HG02678 (cell line): Measurements from ENCODE around the gene RHOT2.

Experiments
- ATAC-seq: cut with Tn5 transposase; IDR thresholded peaks from one replicate; pipeline ENCODE4 v1.9.1; 2021; ENCODE audit warnings: mild to moderate bottlenecking, moderate library complexity; ENCODE audit not compliant: unreplicated experiment

The RHOT2 gene

DNA sequence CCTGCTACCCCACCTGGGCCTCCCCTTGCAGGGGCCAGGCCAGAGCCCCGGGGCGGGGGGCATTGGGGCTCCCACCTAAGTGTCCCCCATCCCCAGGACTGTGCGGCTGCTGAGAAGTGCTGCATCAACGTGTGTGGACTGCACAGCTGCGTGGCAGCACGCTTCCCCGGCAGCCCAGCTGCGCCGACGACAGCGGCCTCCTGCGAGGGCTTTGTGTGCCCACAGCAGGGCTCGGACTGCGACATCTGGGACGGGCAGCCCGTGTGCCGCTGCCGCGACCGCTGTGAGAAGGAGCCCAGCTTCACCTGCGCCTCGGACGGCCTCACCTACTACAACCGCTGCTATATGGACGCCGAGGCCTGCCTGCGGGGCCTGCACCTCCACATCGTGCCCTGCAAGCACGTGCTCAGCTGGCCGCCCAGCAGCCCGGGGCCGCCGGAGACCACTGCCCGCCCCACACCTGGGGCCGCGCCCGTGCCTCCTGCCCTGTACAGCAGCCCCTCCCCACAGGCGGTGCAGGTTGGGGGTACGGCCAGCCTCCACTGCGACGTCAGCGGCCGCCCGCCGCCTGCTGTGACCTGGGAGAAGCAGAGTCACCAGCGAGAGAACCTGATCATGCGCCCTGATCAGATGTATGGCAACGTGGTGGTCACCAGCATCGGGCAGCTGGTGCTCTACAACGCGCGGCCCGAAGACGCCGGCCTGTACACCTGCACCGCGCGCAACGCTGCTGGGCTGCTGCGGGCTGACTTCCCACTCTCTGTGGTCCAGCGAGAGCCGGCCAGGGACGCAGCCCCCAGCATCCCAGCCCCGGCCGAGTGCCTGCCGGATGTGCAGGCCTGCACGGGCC, 35.2 kb upstream of the RHOT2 start:
- ATAC-seq: no peak

DNA sequence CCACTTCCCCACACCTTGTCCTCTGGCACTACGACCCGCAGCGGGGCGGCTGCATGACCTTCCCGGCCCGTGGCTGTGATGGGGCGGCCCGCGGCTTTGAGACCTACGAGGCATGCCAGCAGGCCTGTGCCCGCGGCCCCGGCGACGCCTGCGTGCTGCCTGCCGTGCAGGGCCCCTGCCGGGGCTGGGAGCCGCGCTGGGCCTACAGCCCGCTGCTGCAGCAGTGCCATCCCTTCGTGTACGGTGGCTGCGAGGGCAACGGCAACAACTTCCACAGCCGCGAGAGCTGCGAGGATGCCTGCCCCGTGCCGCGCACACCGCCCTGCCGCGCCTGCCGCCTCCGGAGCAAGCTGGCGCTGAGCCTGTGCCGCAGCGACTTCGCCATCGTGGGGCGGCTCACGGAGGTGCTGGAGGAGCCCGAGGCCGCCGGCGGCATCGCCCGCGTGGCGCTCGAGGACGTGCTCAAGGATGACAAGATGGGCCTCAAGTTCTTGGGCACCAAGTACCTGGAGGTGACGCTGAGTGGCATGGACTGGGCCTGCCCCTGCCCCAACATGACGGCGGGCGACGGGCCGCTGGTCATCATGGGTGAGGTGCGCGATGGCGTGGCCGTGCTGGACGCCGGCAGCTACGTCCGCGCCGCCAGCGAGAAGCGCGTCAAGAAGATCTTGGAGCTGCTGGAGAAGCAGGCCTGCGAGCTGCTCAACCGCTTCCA, 34.4 kb upstream of the RHOT2 start:
- no peak for ATAC-seq

DNA sequence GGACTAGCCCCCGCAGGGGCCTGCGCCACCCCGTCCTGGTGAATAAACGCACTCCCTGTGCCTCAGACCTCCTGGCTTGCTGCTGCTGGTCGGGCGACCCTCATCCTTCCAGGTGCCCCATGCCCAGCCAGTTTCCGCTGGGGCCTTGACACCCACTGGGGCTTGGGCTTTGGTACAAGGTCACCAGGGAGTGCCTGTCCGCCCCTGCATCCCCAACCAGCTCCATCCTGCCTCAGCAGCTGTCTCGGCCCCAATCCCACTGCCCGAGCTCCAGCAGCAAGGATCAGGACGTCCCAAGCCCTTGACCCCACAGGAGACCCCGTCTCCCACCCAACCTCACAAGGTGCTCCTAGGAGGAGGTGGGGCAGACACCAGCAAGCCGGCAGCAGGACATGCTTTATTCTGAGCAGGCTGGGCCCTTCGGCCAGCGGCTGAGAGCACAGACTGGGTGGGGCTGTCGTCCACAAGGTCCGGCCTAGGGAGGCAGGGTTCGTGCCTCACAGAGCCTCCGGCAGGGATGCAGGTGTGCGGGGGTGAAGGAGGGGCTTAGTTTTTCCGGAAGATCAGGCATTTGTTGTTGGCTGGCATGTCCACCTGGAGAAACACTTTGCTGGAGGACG, 33.8 kb upstream of the RHOT2 start:
- ATAC-seq: no peak

DNA sequence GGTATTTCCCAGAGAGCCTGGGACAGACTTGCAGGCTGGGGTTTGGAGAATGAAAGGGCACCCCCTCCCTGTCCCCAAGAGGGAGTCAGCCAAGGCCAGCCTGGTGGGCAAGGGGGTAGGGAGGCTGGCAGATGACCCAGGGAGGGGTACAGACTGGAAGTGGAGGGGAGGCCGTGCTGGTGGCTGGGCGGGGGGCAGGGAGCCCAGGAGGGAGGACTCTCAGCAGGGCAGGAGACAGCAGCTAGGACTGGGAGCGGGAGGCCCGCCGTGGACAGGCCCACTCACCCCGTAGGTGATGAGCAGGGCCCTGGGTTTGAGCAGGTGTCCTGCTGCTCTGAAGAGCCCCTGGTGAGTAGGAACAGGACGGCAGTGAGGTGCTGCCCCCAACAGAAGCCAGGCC, 32.9 kb upstream of the RHOT2 start:
- ATAC-seq: no peak

DNA sequence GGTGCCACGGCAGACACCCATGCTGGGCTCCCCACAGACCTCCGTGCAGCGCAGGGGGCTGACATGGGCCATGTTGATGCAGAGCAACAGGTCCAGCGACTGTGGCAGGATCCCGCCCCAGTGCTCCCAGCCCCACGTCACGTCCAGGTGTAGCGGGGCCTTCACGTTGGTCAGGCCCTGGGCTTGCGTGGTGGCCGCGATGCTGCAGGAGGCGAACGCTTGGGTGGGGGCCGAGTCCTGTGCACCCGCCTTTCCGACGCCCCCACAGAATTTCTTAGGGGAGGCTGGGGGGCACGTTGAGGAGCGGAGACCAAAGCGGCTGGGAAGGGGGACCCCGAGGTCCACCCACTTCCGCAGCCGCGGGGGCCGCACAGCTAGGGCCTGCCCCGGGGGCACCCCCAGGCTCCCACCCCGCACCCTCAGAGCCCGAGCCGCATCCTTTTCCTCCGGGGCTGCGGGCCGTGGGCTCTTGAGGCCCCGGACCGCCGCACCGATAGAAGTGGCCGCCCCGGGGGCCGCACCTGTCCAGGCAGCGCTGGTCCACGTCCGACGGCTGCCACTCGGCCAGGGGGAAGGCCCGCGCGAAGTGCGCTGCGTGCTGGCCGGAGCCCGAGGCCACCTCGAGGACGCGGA, 32.2 kb upstream of the RHOT2 start:
- peak; percentile 10 for ATAC-seq

DNA sequence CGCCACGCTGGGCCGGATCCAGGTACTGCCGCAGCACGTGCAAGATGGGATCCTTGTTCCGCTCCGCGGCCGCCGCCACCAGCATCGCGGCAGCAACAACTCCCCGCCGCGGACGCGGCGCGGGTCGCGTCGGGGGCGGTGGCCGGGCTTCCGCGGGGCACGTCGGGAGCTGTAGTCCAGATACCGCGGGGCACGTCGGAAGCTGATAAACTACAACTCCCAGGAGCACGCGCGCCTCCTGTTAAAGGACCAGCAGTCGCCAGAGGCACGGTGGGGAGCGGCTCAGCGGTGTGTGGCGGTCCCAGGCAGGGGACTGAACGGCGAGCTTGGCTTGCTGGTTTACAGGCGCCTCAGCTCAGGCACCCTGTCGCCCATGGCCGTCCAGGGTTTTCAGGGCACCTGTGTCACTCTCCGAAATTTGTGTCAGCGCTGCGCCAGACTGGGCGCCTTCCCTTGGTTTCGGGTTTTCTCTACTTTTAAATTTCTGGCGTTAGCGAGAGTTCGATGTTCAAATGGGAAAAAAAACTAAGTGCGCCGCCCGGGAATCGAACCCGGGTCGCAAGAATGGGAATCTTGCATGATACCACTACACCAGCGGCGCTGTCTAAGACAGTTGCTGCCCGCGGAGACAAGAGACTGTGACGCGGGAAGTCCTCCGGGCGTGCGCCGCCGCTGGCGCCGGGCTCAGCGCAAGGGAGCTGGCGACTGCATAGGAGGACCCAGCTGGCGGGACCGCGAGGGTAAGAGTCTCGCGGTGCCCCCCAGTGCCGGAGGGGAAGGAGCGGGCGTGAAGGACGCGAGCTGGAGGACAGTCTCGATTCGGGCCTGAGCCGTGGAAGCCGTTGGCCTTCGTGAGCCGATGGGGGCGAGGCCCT, 31.5 kb upstream of the RHOT2 start, which contains the start of gene METTL26:
Gene METTL26, minus strand, starts transcription at position 100 of the 875 bp plus-strand sequence. Its CDS starts 15 bp downstream, at position 85.
- peak; percentile 73 for ATAC-seq

DNA sequence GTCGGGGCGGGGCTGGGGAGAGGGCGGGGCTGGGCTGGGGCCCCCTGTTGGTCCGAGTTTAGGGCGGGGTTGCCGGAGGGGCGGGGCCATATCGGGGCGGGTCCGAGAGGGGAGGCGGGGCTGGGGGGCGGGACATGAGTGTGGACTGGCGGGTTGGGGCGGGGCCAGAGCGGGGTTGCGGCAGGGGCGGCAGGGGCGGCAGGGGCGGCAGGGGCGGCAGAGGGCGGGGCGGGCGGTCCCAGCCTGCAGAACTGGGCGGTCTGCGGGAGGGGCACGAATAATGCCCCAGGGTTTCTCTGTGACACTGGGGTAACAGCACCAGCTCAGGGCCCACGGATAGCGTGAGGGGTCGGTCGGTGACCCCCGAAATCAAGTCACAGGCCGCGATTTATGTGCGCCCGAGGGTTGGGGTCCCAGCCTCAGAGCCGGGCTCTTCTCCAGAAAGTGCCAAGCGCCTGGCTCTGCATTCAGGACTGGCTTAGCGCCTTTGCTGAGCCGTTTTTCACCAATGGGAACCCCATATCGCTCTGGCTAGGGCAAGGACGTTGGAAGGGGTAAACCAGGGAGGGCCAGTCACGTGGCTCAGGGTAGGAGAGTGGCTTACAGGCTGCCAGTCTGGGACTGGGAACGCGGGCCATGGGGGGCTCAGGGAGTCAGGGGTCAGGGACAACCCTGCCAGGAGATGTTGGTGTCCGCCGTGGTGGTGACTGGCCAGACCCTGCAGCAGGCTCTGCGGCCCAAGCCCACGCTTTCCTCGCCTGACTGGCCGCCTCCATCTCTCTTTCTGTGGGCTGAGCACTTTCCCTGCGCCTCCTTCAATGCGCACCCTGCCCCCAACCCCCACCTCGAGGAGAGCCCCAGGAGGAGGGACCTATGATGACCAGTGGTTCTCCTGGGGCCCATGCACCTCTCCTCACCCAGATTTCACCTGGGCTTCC, 30.6 kb upstream of the RHOT2 start:
- ATAC-seq: no peak

DNA sequence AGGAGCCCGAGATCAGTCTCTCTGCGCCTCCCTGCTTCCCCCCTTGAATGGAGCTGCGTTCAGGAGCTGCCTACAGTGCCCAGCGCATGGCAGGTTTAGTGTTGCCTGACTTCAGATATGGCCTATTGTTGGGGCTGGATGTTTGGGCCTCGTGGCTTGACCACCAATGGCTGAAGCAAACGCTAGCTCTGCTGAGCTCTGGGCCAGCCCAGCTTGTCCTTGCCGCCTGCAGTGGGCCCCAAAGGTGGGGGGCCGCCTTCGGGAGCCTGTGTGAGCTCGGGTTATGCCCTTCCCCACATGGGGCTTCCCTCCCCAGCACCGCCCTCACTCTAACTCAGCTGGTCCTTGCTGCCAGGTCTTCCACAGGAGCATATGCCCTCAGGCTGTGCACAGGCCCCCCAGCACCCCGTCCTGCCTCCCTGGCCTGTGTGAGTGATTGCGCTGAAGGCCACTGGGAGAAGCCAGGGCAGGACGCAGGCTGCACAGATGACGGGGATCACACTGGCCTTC, 29.8 kb upstream of the RHOT2 start:
- no peak for ATAC-seq

DNA sequence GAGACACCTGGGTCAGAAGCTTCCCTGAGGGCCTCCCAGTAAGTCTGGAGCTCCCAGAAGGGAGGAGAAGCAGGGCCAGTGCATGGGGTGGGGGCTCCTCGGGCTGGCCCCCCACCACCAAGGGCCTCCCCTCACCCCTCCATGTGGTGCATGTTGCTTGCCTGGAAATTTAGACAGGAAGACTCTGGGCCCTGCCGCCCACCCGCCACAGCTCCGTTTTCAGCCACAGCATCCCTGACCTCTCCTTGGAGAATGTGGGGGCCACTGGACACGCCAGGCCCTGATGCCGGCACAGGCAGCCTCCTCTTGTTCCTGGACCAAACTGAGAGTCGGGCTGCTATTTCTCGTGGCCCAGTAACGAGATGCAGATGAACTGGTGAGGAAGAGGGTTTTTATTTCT, 29.1 kb upstream of the RHOT2 start:
- ATAC-seq: no peak

DNA sequence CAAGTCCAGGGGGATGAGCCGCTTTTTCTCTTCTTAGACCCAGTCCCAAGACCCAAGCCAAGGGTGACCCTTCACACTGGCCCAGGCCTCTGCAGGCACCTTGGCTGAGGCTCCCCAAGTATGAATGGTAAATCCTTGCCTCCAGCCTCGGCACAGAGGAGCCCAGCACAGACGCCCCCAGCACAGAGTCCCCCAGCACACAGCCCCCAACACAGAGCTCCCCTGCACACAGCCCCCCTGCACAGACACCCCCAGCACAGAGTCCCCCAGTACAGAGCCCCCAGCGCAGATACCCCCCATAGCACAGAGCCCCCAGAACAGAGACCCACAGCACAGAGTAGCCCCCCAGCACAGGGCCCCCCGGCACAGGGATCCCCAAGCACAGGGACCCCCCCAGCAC, 27.3 kb upstream of the RHOT2 start:
- ATAC-seq: no peak

DNA sequence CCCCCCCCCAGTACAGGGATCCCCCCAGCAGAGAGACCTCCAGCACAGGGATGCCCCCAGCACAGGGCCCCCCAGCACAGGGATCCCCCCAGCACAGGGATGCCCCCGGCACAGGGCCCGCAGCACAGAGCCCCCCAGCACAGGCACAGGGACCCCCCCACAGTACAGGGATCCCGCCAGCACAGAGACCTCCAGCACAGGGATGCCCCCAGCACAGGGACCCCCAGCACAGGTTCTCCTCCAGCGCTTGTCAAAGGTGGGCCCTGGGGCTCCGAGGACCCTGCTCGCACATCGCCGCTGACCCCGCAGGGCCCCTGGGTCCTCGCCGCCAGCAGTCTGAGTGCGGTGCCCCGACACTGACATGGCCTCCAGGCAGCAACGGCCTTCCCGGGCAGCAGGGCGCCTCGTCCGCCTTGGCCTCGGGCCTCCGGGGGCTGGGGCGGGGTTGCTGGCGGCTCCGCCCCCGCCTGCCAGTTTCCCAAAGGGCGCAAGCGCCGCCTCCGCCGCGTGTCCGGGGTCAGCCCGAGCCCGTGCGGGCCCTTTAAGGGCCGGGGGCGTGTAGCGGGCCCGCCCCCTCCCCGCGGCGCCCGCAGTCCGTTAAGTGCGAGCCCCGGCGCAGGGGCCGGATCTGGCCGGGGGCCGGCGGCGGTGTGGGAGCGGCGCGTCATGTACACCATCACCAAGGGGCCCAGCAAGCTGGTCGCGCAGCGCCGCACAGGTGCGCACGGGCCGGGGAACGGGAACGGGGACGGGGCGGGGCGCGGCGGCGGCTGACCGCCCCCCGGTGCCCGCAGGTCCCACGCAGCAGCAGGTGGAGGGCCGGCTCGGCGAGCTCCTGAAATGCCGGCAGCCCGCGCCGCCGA, 26.4 kb upstream of the RHOT2 start, which contains the start of gene MCRIP2:
Gene MCRIP2, plus strand, starts transcription at position 503 of the 863 bp plus-strand sequence. Its CDS starts 164 bp downstream, at position 667.
- ATAC-seq: peak; percentile 59

DNA sequence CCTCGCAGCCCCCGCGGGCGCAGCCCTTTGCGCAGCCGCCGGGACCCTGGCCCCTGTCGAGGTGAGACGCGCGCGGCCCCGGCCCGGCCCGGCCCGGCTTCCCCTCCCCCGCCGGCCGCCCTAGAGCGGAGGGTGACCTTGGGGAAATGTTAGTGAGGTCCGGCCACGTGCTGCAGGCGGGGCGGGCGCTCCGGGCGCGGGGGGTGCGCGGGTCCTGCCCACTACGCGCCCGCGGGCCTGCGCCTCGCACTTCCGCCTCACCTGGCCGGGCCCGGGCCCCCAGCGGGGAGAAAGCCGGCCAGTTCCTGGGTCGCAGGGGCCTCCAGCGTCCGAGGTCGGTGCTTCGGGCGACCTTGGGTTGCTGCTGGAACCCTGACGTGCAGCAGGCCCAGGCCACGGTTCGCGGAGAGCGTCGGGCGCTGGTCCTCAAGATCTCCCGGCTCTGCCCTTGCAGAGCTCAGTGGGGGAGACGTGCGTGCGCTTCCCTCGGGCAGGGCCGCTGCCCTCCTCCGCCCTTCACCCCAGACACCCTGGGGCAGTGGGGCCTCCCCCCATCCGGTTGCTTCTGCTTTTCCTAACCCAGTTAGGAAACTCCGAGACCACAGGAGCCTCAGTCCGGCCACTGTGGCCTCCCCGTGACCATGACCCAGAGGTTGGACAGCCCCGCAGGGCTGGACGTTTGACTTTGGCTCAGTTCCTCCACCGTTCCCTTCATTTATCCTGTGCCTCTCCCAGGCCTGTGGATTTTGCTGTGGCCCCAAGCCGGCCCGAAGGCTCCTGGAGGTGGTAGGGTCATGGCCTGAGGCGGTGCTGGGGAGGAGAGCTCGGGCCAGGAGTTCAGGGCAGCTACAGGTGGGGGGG, 25.5 kb upstream of the RHOT2 start:
- ATAC-seq: peak; percentile 41

DNA sequence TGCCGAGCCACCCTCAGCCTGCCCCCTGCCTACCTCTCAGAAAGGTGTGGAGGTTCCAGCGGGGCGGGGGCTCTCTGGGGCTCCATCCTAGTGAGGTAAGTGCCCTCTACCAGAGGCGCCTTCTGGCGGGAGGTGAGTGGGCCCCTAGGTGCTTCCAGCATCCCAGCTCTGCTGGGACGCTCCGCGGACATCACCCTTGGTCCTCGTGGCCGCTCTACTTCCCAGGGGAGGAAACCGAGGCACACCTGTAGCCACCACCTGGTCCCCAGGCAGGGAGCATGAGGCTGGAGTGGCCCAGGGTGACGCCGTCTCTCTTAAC, 24.9 kb upstream of the RHOT2 start:
- no peak for ATAC-seq

DNA sequence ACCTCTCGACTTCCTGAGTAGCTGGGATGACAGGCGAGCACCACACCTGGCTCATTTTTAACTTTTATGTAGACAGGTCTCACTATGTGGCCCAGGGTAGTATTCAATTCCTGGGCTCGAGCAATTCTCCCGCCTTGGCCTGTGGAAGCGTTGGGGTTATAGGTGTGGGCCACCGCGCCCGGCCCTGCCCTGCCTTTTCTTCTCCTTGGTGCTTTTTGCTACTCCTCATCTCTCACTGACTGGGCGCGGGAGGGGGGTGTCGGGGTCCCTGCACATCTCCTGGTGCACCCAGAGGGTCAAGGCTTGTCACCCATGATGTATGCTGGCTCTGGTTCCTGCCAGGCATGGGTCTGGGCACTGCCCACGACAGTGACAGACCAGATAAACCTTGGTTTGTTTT, 23.4 kb upstream of the RHOT2 start:
- ATAC-seq: no peak

DNA sequence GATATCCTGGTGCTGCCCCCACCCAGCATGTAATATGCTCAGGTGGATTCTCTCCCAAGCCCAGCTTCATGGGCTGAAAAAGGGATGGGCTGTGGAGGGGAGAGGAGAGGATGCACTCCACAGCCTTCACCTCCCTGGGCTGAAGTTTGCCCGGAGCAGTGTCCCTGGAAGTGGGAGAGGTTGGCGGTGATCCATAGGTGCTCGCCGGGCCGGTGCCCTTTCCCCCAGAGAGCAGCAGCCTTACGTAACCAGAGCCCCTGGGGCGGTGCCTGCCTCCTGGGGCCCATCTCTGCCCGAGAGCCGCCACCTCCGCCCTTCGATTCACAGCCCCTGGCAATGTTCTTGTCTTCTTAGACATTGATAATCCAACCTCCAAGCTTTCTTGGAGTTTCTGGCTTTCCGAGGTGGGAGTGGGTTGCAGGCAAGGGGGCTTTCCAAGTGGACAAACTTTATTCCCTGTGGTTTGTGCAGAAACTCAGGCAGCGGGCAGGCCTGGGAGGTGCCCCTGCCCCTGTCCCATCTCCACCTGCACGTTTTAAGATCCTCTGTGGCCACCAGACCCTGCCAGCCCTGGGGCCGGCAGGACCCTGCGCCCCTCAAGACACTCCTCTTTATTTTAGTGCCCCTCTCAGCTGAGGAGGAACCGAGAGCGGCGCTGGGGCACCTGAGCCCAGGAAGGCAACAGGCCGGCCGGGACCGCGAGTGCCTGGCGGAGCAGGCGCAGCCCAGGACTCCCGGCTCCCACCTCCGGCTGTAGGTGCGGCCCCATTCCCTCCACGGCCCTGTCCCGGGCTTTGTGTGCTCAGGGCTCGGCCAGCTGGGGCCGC, 21.9 kb upstream of the RHOT2 start:
- no peak for ATAC-seq

DNA sequence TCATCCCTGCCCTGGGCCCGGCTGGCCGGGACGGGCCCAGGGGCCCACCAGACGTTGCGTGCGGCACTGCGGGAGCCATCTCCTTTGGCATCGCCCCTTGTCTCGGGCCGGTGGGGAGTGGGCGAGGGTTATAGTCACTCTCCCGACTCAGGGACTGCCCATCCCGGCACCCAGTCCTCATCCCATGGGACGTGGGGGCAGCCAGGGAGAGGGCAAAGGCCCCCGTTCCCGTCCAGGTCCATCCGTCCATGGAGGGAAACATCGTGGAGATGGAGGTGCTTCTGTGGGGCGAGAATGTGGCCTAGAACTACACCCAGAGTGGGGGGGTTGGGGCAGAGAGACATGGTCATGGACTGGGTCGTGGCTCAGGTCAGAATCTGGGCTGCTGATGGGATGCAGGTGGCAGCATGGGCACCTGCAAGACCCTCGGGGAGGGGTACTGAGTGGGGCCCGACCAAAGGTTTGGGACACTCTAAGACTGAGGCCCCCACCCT, 21.2 kb upstream of the RHOT2 start:
- no peak for ATAC-seq
